ENCODE measurements around the gene SLCO1C1.
"Not testable (repeated sequence)": the region's sequence is repeated elsewhere in the genome, so short reads cannot be mapped to it uniquely, and the experiment has no call there.

Gene SLCO1C1, protein sequence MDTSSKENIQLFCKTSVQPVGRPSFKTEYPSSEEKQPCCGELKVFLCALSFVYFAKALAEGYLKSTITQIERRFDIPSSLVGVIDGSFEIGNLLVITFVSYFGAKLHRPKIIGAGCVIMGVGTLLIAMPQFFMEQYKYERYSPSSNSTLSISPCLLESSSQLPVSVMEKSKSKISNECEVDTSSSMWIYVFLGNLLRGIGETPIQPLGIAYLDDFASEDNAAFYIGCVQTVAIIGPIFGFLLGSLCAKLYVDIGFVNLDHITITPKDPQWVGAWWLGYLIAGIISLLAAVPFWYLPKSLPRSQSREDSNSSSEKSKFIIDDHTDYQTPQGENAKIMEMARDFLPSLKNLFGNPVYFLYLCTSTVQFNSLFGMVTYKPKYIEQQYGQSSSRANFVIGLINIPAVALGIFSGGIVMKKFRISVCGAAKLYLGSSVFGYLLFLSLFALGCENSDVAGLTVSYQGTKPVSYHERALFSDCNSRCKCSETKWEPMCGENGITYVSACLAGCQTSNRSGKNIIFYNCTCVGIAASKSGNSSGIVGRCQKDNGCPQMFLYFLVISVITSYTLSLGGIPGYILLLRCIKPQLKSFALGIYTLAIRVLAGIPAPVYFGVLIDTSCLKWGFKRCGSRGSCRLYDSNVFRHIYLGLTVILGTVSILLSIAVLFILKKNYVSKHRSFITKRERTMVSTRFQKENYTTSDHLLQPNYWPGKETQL

DNA sequence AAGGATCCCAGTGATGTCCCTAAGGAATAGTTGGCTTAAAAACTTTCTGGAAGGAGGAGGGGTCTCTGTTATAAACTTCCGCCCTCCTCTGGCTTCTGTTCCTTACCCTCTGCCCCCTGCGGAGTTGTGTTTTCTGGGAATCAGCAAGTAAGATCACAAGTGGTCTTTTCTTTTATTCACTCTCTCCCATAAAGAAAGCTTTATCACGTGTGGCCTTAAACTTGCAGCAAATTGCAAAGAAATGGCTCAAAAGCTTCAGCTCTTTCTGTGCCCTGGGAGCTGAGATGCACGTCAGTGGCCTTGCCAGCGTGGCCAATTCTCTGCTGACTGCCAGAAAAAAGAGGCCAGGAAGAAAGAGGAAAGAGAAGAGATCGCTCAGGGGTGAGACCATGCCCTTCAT lies at the start of gene SLCO1C1:
Gene SLCO1C1 (plus strand): TSS at position 101 of the 400 bp plus-strand sequence. CDS start 4,245 bp downstream, outside the sequence.
- DNase-seq: no peak

DNA sequence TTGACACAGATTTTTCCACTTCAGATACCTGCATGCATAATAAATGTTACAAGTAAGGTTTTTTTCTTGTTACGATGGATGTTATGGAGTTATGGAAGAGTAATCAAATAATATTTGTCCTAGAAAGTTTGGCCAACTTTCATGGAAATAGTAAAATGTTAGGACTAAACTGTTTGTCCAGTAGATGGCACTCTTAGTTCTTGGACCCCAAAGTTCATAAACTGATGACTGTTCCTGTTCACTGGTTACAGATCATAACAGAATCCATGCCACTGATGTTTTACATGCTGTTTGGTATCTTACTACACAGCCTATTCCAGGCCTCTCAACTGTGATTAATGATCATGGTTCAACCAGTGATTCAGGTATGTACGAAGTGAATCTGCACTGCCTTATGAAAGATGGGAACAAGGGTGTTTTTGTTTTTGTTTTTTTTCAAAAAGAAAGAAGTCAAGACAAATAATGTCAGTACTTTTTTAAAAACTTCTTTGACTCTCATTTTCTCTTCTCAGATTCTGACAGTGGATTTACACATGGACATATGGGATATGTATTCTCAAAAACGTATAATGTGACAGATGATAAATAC lies 48.8 kb upstream of the SLCO1C1 start:
- peak; percentile 9 to 75 (median 34) for DNase-seq

GRCh38 chr12:20653871-20654270 lies 41.3 kb upstream of the SLCO1C1 start:
- DNase-seq: no peak

DNA sequence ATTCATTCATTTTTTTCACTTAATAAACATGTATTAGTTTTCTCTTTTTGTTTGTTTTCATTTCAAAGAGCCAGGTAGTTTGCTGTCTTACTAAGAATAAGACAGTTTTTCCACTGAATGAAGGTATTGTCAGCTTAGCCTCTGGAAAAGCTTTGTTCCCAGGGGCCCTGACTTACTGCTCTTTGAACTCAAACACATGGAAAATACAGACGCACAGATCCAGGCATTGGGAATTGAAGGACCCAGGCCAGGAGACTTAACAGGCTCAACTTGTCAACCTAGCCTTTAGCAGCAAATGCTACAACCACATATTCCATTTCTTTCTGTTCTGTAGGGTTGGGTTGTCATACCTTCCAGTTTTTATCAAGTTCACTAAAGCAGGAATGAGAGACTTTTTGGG lies 38.5 kb upstream of the SLCO1C1 start:
- DNase-seq: no peak

- no peak for DNase-seq
Observed at GRCh38 chr12:20657496-20657895, 37.6 kb upstream of the SLCO1C1 start.

DNA sequence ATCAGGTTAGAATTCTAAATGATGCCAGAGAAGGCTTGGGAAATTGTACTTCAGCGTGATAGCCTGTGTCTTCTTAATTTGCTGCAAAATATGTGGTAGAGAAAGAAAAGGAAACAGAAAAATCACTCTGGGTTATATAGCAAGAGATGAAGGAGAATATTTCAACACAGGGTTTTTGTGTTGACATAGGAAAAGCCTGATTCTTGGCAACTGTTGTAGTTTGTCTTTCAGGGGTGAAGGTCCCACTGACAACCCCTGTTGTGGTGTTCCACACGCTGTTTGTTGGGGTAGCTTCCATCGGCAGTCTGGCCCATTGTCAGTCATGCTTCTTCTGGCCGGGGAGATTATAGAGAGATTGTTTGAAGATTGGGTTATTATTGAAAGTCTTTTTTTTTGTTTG lies 13.8 kb upstream of the SLCO1C1 start:
- DNase-seq: no peak

- no peak for DNase-seq
Observed at GRCh38 chr12:20696181-20696905, 1.2 kb downstream of the SLCO1C1 start.

- DNase-seq: peak; percentile 11 to 60 (median 15)
Observed at GRCh38 chr12:20701106-20701505, 6.0 kb downstream of the SLCO1C1 start.

DNA sequence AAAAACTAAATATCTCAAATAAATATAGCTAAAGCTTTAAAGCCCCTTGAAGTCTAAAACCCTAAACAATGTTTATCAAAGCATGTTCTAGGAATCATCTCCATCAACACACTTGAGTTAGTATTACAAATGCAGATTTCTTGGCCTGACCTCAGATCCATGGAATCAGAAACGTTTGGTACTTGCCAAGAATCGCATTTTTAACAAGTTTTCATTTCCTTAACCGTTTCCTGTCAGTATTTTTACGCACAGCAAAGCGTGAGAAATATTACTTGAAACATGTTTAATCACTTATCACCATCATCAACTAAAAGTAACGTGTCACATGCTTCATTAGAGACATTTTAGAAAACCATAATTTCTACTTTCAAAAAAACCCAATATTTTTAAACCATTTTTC lies 9.7 kb downstream of the SLCO1C1 start:
- DNase-seq: no peak

GRCh38 chr12:20711846-20712245 lies 16.7 kb downstream of the SLCO1C1 start:
- no peak for DNase-seq

DNA sequence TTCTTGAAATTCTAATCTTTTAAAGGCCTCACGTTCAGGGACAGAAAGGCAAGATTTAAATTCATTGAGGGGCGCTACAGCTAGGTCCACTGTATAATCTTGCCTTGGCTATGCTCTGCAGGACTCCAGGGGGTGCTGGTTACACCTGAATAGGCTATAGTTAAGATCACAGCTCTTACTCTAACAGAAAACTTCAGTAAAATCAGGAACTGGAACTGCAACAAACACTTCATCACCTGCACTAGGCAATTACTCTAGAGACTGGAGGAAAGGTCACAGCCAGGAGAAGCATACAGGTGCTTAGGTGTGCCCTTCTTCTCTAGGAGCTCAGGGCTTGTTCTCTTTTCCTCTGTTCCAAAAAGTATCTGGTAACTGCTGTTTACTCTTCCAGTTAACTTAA lies 20.9 kb downstream of the SLCO1C1 start:
- DNase-seq: peak in 2 of 3 experiments; percentile 19 to 55

DNA sequence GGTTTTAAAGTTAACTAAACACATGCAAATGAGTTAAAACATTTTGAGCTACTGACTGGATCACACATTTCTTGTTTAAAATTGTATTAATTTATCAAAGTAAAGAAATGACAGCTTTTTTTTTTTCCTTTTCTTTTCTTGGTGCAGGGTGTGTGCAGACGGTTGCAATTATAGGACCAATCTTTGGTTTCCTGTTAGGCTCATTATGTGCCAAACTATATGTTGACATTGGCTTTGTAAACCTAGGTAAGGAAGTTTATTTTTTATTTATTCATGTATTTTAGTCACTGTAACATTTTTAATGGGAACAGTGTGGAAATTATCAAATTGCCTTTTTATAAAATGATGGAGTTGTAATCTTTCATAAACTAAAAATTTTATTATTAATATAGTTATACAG lies 21.9 kb downstream of the SLCO1C1 start:
- peak in 1 of 3 experiments; percentile 62 for DNase-seq

DNA sequence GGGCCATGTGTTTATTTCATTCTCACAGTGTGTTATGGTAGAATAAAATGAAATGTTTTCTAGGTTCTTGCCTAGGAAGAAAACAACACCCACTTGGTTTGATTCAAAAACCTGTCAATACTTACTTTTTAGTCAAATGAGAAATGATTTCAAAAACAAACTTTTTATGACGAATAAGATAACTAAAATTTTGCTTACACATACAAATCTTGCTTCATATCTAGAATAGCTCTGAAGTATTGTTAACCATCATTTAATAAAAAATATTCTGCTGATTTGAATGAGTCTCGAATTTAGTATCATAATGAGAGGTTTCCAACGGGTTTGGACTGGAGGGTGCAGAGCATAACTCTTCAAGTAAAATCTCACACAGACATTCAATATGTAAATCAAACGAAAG lies 23.2 kb downstream of the SLCO1C1 start:
- DNase-seq: no peak

DNA sequence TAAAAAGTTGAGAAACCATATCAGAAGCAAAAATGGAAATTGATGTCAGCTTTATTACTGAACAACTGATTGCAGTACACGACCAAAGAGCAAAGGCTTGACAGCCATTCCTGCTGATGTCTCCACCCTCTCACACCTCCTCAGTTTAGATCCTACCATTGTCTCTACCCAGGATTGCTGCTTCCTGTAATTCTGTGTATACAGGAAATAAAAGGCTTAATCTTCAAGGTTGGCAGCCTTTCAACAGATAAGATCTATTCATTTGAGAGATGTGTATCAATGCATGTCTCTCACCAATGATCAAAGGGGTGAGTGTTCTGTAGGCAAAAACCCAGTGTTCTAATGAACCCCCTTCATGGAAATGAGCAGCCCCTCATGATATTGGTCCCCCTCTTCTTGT lies 27.0 kb downstream of the SLCO1C1 start:
- DNase-seq: no peak

DNA sequence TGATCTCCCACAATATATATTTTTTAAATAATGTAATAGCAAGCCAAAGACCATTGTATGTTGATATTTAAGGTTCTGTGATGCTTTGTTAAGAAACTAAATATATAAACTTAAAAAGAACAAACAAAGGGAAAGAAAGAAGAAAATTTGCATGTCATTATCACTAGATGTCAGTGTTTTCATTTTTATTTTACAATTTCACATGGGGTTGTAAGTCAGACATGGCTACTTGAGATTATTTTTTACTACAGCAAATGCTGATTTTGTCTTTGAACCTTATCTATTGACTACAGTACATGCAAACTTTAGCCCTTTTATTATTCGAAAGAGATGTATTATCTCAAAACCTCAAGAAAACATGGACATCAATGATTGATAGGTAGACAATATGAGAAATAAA lies 36.1 kb downstream of the SLCO1C1 start:
- DNase-seq: no peak

DNA sequence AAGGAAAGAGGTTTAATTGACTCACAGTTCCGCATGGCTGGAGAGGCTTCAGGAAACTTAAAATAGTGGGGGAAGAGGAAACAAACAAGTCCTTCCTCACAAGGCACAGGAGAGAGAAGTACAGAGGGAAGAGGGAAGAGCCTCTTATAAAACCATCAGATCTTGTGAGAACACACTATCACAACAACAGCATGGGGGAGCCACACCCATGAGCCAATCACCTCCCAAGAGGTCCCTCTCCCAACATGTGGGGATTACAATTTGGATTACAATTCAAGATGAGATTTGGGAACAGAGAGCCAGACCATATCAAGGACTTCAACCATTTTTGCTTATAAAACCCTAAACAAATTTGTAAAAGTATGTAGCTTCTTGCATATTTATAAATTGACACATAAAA lies 45.8 kb downstream of the SLCO1C1 start:
- no peak for DNase-seq

DNA sequence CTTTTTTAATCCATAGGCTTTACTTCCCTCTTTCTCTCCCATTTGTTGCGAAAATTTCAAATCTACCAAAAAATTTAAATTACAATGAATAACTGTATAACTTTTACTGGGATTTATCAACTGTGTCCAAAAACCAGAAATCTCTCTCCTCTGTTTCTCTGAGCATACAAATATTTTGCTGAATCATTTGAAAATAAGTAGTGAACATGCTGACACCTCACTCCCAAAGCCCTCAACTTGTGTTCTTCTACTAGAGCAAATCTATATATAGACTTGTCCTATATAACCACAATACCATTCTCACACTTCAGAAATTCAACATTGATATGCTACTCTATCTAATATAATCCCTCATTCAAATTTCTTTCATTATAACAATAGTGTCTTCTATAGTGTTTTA lies 53.1 kb downstream of the SLCO1C1 start:
- no peak for DNase-seq

GRCh38 chr12:20751046-20751445 lies 55.9 kb downstream of the SLCO1C1 start:
- DNase-seq: no peak

DNA sequence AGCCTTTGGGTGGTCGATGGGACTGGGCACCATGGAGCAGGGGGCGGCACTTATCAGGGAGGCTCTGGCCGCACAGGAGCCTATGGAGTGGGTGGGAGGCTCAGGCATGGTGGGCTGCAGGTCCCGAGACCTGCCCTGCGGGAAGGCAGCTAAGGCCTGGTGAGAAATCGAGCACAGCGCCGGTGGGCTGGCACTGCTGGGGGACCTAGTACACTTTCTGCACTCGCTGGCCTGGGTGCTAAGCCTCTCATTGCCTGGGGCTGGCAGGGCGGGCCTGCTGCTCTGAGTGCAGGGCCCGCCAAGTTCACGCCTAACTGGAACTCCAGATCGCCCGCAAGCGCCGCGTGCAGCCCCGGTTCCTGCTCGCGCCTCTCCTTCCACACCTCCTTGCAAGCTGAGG lies 82.3 kb downstream of the SLCO1C1 start:
- no peak for DNase-seq

GRCh38 chr12:20778969-20779368 lies 83.8 kb downstream of the SLCO1C1 start:
- DNase-seq: peak in 1 of 3 experiments; percentile 43

DNA sequence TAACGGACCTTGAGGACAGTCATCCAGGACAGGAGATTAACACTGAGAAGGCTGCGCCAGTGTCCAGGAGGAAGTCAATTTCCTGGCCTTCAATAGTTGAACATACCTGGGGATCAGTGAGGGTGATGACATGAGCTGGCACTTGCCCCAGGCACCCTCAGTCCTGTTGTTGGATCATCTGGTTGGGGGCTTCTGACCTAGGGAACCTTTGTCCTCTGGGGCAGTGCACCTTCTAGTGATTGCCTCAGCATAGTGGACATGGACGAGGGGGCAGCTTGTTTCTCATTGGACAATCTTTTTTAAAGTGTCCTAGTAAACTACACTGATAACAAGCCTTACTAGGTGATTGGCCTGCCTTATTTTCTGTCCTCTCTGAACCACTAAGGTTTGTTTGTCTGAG lies 84.8 kb downstream of the SLCO1C1 start:
- not testable (repeated sequence) for DNase-seq

DNA sequence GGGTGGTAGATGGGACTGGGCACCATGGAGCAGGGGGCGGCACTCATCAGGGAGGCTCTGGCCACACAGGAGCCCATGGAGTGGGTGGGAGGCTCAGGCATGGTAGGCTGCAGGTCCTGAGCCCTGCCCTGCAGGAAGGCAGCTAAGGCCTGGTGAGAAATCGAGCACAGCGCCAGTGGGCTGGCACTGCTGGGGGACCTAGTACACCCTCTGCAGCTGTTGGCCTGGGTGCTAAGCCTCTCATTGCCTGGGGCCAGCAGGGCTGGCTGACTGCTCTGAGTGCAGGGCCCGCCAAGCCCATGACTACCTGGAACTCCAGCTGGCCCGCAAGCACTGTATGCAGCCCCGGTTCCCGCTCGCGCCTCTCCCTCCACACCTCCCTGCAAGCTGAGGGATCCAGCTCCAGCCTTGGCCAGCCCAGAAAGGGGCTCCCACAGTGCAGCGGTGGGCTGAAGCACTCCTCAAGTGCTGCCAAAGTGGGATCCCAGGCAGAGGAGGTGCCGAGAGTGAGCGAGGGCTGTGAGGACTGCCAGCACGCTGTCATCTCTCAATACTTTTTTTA lies 88.7 kb downstream of the SLCO1C1 start:
- DNase-seq: not testable (repeated sequence)

GRCh38 chr12:20792971-20793370 lies 97.8 kb downstream of the SLCO1C1 start:
- DNase-seq: no peak

Data from NCI-H1417 (cell line).